T-helper 22 cell (primary cell): ENCODE results near the gene NPEPL1.

Source experiments
- DNase-seq: peaks from one replicate; pipeline ENCODE4 v3.0.0-alpha.2; 2020; ENCODE audit warnings: low read depth

NPEPL1 gene

DNA sequence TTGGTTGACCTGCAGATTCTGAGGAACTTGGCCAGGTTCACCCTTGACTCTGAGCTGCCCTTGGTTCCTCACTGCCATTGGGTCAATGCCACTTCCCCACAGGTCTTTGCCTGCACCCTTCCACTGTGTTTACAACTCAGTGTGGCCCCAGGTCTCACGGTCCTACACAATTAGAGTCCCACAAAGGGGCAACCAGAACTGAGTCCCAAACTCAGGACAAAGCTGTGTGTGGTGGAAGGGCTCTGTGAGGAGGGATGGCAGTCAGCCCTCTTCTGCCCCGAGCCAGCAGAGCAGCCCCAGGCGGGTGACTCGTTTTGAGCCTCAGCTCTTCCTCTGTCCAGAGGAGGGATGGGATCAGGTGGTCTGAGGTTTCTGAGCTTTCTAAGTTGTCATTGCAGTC, 69.5 kb downstream of the NPEPL1 start:
- no peak for DNase-seq

DNA sequence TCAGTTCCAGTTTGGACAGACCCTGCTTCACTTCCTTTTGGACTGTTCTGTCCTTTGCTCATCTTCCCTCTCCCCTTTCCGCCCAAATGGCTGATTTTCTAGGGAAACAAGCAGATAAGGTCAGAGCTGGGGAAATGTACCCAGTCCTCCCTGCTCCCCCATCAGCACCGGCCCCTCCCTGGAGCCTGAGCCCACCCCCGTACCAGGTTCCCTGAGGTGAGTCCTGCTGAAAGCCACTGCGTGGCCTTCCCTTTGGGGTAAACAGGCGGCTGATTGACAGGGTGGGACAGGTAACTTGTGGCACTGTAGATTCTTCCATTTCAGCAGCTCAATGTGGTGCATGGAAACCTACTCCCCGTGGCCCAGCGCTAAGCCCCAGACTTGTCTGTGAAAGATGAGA, 70.5 kb downstream of the NPEPL1 start:
- no peak for DNase-seq
